ENCODE data around the gene C10orf120. TPM values are rescaled to one million over a fixed set of nuclear protein-coding genes. Genes with fewer than 3 reads are reported as not detected.
A peak's percentile ranks its signal among the peaks of the same experiment; 100 is the strongest.

The C10orf120 gene
- total RNA-seq, 4 donors from 2014 or later: not detected

DNA sequence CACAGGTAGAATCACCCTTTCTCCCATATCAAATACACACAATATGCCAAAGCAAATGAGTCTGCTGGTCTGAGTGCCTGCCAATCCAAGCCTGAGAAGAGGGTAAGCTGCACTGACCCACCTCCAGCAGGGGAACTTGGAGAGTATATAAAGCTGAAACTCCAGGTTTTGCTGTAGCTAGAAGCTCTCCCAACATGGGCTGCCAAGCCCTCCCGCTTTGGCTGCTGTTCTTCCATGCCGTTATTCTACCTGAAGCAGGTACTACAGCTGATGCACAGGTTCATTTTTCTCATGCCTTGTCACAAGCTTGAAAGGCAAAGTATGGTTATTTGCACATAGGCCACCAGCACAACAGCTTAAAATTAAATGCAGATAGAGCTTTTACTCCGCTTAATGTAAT, 21.5 kb upstream of the C10orf120 start:
- no peak for TF ChIP-seq POLR2A (IDR thresholded peaks at IDR 0.05; ENCODE audit: low read depth)
- no peak for TF ChIP-seq POLR2AphosphoS5 (IDR thresholded peaks at IDR 0.05)
- TF ChIP-seq CTCF (IDR thresholded peaks at IDR 0.05): no peak
- no peak for TF ChIP-seq EP300 (IDR thresholded peaks at IDR 0.05)
- Histone ChIP-seq H3K4me3 (no peak overlapping the region), H3K27ac (replicated peaks in 1 of 4) (no peak overlapping the region), H3K9me3 (no peaks in the 10 kb centered on the region), H3K27me3 (peaks cover 0 to 20% (median 0%) of the 10 kb centered on the region in 4 donors), H3K36me3 (no peaks in the 10 kb centered on the region), H3K4me1 (no peaks in the 10 kb centered on the region)
- DNase-seq (ENCODE audit: extremely low spot score): peak; percentile 87
- WGBS: 88% methylated on average over 3 of the region's 3 CpGs
- intact Hi-C loops (cut with DNase I): no loop called here

DNA sequence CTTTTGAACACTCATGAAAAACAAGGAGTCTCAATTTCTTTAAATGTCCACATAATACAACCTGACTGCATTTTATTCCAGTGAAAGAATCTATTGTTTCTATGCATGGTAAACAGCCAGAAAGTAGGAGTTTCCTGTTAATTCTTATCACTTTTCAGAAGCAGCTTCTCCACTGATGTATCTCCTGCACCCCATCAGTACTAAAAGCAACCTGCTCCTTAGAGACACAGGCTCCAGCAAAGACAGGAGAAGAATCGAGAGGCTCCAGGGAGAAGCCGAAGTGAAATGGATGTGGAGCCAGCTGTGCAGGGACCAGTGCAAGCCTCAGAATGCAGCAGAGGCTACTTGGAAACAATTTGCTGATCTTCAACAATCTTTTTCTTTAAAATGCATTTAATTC, 16.4 kb upstream of the C10orf120 start:
- peaks cover 0 to 48% (median 3%) of the 10 kb centered on the region in 4 donors for H3K27me3 ChIP-seq
- WGBS: 73% methylated on average over 2 of the region's 2 CpGs
- intact Hi-C loops (cut with DNase I): no loop called here
- DNase-seq (ENCODE audit: extremely low spot score): no peak
- H3K4me1 ChIP-seq: no peaks in the 10 kb centered on the region
- H3K36me3 ChIP-seq: no peaks in the 10 kb centered on the region
- H3K9me3 ChIP-seq: no peaks in the 10 kb centered on the region
- TF ChIP-seq POLR2A (IDR thresholded peaks at IDR 0.05; ENCODE audit: low read depth) (no peak), CTCF (IDR thresholded peaks at IDR 0.05) (no peak), EP300 (IDR thresholded peaks at IDR 0.05) (no peak), POLR2AphosphoS5 (IDR thresholded peaks at IDR 0.05) (no peak)
- H3K4me3 ChIP-seq: no peak overlapping the region
- no peak overlapping the region for H3K27ac ChIP-seq (replicated peaks in 1 of 4)

DNA sequence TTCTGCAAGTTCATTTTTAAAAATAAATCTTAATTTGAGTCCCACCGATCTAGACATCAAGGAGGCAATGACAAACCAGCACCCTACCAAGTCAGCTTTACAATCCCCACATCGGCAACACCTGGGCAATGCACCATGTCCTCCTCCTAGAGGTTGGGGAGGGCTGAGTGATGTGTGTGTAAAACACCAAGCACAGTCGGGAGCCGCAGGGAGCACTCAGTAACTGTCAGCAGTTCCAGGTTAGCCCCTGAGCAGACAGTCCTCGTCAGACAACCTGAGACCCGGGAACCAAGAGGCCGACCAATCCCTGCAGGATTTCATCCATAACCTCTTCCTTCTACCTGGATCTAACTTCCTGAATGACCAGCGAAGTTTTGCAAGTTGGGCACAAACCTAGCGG, 15.9 kb upstream of the C10orf120 start:
- no peaks in the 10 kb centered on the region for H3K9me3 ChIP-seq
- peaks cover 0 to 50% (median 3%) of the 10 kb centered on the region in 4 donors for H3K27me3 ChIP-seq
- no peaks in the 10 kb centered on the region for H3K36me3 ChIP-seq
- TF ChIP-seq CTCF (IDR thresholded peaks at IDR 0.05): no peak
- no peak for TF ChIP-seq POLR2A (IDR thresholded peaks at IDR 0.05; ENCODE audit: low read depth)
- intact Hi-C loops (cut with DNase I): no loop called here
- DNase-seq (ENCODE audit: extremely low spot score): peak; percentile 86
- H3K4me1 ChIP-seq: no peaks in the 10 kb centered on the region
- WGBS: 64% methylated on average over 8 of the region's 9 CpGs
- no peak overlapping the region for H3K4me3 ChIP-seq
- no peak overlapping the region for H3K27ac ChIP-seq (replicated peaks in 1 of 4)

- H3K27ac ChIP-seq (replicated peaks in 1 of 4): no peak overlapping the region
- H3K4me3 ChIP-seq: no peak overlapping the region
- intact Hi-C loops (cut with DNase I): no loop called here
- peaks cover 0 to 50% (median 3%) of the 10 kb centered on the region in 4 donors for H3K27me3 ChIP-seq
- 61% methylated on average over 7 of the region's 7 CpGs for WGBS
- TF ChIP-seq CTCF (IDR thresholded peaks at IDR 0.05): no peak
- TF ChIP-seq EP300 (IDR thresholded peaks at IDR 0.05): no peak
- TF ChIP-seq POLR2AphosphoS5 (IDR thresholded peaks at IDR 0.05): no peak
- no peak for TF ChIP-seq POLR2A (IDR thresholded peaks at IDR 0.05; ENCODE audit: low read depth)
- no peaks in the 10 kb centered on the region for H3K36me3 ChIP-seq
- H3K4me1 ChIP-seq: no peaks in the 10 kb centered on the region
- H3K9me3 ChIP-seq: no peaks in the 10 kb centered on the region
- no peak for DNase-seq (ENCODE audit: extremely low spot score)
Measured at GRCh38 chr10:122713091-122713885, 13.6 kb upstream of the C10orf120 start.

DNA sequence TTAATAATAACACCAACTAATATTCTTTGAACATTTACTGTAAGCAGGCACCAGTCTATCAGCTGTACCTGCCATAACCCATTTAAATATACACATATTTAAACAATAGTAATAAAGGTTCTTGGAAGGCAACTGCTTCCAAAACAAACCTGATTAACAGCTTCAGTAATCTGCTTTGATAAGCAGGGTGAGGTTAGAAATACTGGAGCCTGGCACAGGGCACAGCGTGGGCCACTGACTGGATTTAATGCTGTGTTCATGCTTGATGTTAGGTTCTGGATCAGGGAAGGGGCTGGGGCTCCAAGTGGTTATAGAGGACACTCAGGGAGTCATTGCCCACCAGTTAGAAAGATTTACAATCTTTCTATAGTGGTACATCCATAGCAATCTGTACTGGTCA, 10.9 kb upstream of the C10orf120 start:
- WGBS: 85% methylated on average over 1 of the region's 1 CpG
- DNase-seq (ENCODE audit: extremely low spot score): no peak

More for the DNA sequence above, 10.9 kb upstream of the C10orf120 start:
- Histone ChIP-seq H3K4me1 (no peaks in the 10 kb centered on the region), H3K36me3 (no peaks in the 10 kb centered on the region), H3K9me3 (no peaks in the 10 kb centered on the region), H3K27me3 (peaks cover 0 to 47% (median 1%) of the 10 kb centered on the region in 4 donors), H3K4me3 (no peak overlapping the region), H3K27ac (replicated peaks in 1 of 4) (no peak overlapping the region)
- intact Hi-C loops (cut with DNase I): no loop called here
- no peak for TF ChIP-seq POLR2AphosphoS5 (IDR thresholded peaks at IDR 0.05)
- TF ChIP-seq POLR2A (IDR thresholded peaks at IDR 0.05; ENCODE audit: low read depth): no peak
- TF ChIP-seq EP300 (IDR thresholded peaks at IDR 0.05): no peak
- no peak for TF ChIP-seq CTCF (IDR thresholded peaks at IDR 0.05)

Measured in esophagus muscularis mucosa (tissue), 4 donors.